GM18505 (cell line): ENCODE data around the gene TBX15.
"Not testable (repeated sequence)": the region's sequence is repeated elsewhere in the genome, so short reads cannot be mapped to it uniquely, and the experiment has no call there.

Experiments used
- ATAC-seq: cut with Tn5 transposase; IDR thresholded peaks from one replicate; pipeline ENCODE4 v1.9.1; 2021; ENCODE audit not compliant: unreplicated experiment
- POLR2A ChIP-seq: IDR thresholded peaks from 4 replicates; pipeline ENCODE4 v1.6.1; 2011; ENCODE audit warnings: borderline replicate concordance; ENCODE audit not compliant: insufficient read depth, insufficient read length; ENCODE audit errors: extremely low read depth

TBX15 gene

GRCh38 chr1:118973531-118974137 is 14.5 kb downstream of the TBX15 start:
- no peak for ATAC-seq
- TF ChIP-seq POLR2A = no peak

- TF ChIP-seq POLR2A = no peak
- no peak for ATAC-seq
Measured at GRCh38 chr1:118973032-118973431, 15.1 kb downstream of the TBX15 start.

- TF ChIP-seq POLR2A = no peak
- no peak for ATAC-seq
Measured at GRCh38 chr1:118970451-118970850, 17.7 kb downstream of the TBX15 start.

GRCh38 chr1:118963456-118964430 is 24.4 kb downstream of the TBX15 start:
- no peak for TF ChIP-seq POLR2A
- ATAC-seq = no peak

GRCh38 chr1:118963138-118963455 is 25.0 kb downstream of the TBX15 start:
- no peak for TF ChIP-seq POLR2A
- ATAC-seq = no peak

- ATAC-seq = no peak
- no peak for TF ChIP-seq POLR2A
Measured at GRCh38 chr1:118961156-118961555, 27.0 kb downstream of the TBX15 start.

GRCh38 chr1:118960567-118961136 is 27.5 kb downstream of the TBX15 start:
- no peak for TF ChIP-seq POLR2A
- ATAC-seq = no peak

GRCh38 chr1:118960026-118960561 is 28.0 kb downstream of the TBX15 start:
- no peak for TF ChIP-seq POLR2A
- peak; percentile 95 for ATAC-seq

- no peak for TF ChIP-seq POLR2A
- peak; percentile 3 for ATAC-seq
Measured at GRCh38 chr1:118958937-118959631, 29.1 kb downstream of the TBX15 start.

GRCh38 chr1:118958140-118958539 is 30.0 kb downstream of the TBX15 start:
- no peak for TF ChIP-seq POLR2A
- ATAC-seq = no peak

- not testable (repeated sequence) for ATAC-seq
Measured at GRCh38 chr1:118957579-118957978, 30.6 kb downstream of the TBX15 start.

GRCh38 chr1:118954301-118954905 is 33.7 kb downstream of the TBX15 start:
- no peak for ATAC-seq
- TF ChIP-seq POLR2A = no peak

- no peak for TF ChIP-seq POLR2A
- no peak for ATAC-seq
Measured at GRCh38 chr1:118951270-118951936, 36.7 kb downstream of the TBX15 start.

GRCh38 chr1:118949315-118949714 is 38.8 kb downstream of the TBX15 start:
- no peak for ATAC-seq

More at GRCh38 chr1:118949315-118949714, 38.8 kb downstream of the TBX15 start:
- TF ChIP-seq POLR2A = no peak
